Breast epithelium (tissue), 4 donors: ENCODE results near the gene LAMB4. TPM values are rescaled to one million over a fixed set of nuclear protein-coding genes. Genes with fewer than 3 reads are reported as not detected.

Source experiments
- DNase-seq, 2 donors: peaks; one replicate each; pipeline ENCODE4 v3.0.0-alpha.2; 2019; ENCODE audit warnings: low spot score in 2 of 2
- H3K27ac ChIP-seq, 2 donors: fragments of 200-600 bp; sonication (generic) in 1 of 2; one replicate each; pipeline ENCODE4 v1.5.1; 2016 to 2019; ENCODE audit warnings: mild to moderate bottlenecking in 1 of 2
- H3K27me3 ChIP-seq, 2 donors: fragments of 200-600 bp; sonication (generic) in 1 of 2; one replicate each; pipeline versions ENCODE4 v1.5.1 to v1.6.0; 2017 to 2019; ENCODE audit warnings: control low read depth in 1 of 2, mild to moderate bottlenecking in 1 of 2
- H3K36me3 ChIP-seq: fragments of 200-600 bp; one replicate; pipeline ENCODE4 v1.5.1; 2019
- H3K4me1 ChIP-seq, 2 donors: fragments of 200-600 bp; sonication (generic); one replicate each; pipeline ENCODE4 v1.5.1; 2016 to 2019; ENCODE audit warnings: control low read depth in 1 of 2
- H3K4me3 ChIP-seq, 3 donors: fragments of 200-600 bp; sonication (generic); 1 replicate in 2 of 3; 2 replicates in 1 of 3; pipeline ENCODE4 v1.5.1; 2016 to 2019; ENCODE audit warnings: mild to moderate bottlenecking in 3 of 3, moderate library complexity in 2 of 3
- H3K9me3 ChIP-seq, 2 donors: fragments of 200-600 bp; sonication (generic) in 1 of 2; one replicate each; pipeline ENCODE4 v1.5.1; 2016 to 2019; ENCODE audit warnings: control low read depth in 1 of 2
- POLR2A ChIP-seq: fragments of 450-650 bp; IDR thresholded peaks from one replicate; pipeline ENCODE4 v1.6.1; 2016; ENCODE audit warnings: antibody characterized with exemption, mild to moderate bottlenecking, moderate library complexity
- POLR2AphosphoS5 ChIP-seq, 3 donors: sonication (generic); formaldehyde crosslinking; IDR thresholded peaks; one replicate each; pipeline ENCODE4 v1.6.1; 2017; ENCODE audit warnings: antibody characterized with exemption in 3 of 3
- intact Hi-C: fragments of 100-400 bp; cut with DNase I; formaldehyde crosslinking; loops from one replicate; pipeline ENCODE4 v1.15.1; 2023; ENCODE audit warnings: low total_unique reads
- total RNA-seq, 3 donors: library from RNA; depleted of rRNA; stranded (reverse); fragments of >200 nt; gene quantifications; one replicate each; pipeline ENCODE4 v1.1.0, GENCODE V29; 2016
- TF ChIP-seq, protein P1 (sequence below), 3 donors: fragments of 450-650 bp; IDR thresholded peaks; one replicate each; pipeline ENCODE4 v1.5.1; 2016 to 2017; ENCODE audit warnings: antibody characterized with exemption in 3 of 3, mild to moderate bottlenecking in 3 of 3, moderate library complexity in 3 of 3

LAMB4 gene
- total RNA-seq, 3 donors from 2014 or later: 0.29 to 0.98 (median 0.48) TPM

DNA sequence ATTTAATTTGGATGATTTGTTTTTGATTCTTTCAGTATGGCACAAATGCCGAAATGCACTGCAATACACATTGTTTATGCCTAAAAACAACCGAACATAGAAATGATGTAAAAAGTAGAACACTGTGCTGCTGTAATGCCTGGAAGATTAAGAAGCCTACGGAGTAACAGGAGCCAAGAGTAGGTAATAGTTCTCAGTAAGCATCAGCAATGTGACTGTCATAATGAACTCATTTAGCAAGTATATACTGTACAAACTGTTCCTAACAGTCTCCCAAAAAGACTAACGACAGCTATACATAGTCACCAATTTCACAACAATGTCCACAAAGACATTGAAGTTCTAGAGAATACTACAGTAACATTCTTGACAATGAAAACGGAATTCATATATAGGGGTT is 19.0 kb upstream of the LAMB4 start:
- intact Hi-C loops: no loop called here
- no peaks in the 10 kb centered on the region for H3K36me3 ChIP-seq
- no peak for DNase-seq
- H3K27ac ChIP-seq: no peak overlapping the region
- H3K27me3 ChIP-seq: no peaks in the 10 kb centered on the region
- H3K4me3 ChIP-seq: no peak overlapping the region
- H3K9me3 ChIP-seq: no peaks in the 10 kb centered on the region
- H3K4me1 ChIP-seq: no peaks in the 10 kb centered on the region
- no peak for TF ChIP-seq POLR2AphosphoS5 (IDR thresholded peaks at IDR 0.05)
- TF ChIP-seq POLR2A: no peak
- TF ChIP-seq, protein P1, sequence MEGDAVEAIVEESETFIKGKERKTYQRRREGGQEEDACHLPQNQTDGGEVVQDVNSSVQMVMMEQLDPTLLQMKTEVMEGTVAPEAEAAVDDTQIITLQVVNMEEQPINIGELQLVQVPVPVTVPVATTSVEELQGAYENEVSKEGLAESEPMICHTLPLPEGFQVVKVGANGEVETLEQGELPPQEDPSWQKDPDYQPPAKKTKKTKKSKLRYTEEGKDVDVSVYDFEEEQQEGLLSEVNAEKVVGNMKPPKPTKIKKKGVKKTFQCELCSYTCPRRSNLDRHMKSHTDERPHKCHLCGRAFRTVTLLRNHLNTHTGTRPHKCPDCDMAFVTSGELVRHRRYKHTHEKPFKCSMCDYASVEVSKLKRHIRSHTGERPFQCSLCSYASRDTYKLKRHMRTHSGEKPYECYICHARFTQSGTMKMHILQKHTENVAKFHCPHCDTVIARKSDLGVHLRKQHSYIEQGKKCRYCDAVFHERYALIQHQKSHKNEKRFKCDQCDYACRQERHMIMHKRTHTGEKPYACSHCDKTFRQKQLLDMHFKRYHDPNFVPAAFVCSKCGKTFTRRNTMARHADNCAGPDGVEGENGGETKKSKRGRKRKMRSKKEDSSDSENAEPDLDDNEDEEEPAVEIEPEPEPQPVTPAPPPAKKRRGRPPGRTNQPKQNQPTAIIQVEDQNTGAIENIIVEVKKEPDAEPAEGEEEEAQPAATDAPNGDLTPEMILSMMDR (IDR thresholded peaks at IDR 0.05): no peak

DNA sequence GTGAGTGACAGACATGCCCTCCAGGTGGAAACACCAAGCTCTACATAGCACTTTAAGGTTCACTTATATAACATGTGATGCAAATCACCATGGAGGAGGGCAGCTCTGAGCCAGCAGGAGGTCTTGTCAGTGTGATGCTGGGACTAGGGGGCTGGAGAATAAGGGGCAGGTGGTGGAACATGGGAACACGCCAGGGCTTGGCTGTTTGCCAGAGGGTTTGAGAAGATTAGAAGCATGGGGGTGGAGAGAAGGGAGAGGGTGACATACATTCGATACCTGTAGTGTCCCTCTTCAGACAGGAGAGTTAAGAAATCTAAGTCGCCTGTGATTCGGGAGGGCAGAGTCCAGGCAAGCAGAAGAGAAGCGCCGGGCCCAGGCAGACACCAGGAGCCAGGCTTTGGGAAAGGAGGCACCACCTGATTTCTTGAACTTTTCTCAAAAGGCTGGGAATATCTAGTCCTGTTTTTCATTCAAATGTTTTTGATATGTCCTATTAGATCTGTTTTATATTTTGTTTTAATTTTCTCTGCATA is 16.9 kb upstream of the LAMB4 start:
- DNase-seq: no peak
- Histone ChIP-seq H3K36me3 (no peaks in the 10 kb centered on the region), H3K9me3 (no peaks in the 10 kb centered on the region), H3K4me1 (no peaks in the 10 kb centered on the region), H3K27ac (no peak overlapping the region), H3K4me3 (no peak overlapping the region), H3K27me3 (no peaks in the 10 kb centered on the region)
- no peak for TF ChIP-seq POLR2AphosphoS5 (IDR thresholded peaks at IDR 0.05)
- TF ChIP-seq, protein P1 (IDR thresholded peaks at IDR 0.05): no peak
- TF ChIP-seq POLR2A: no peak
- intact Hi-C loops: no loop called here

DNA sequence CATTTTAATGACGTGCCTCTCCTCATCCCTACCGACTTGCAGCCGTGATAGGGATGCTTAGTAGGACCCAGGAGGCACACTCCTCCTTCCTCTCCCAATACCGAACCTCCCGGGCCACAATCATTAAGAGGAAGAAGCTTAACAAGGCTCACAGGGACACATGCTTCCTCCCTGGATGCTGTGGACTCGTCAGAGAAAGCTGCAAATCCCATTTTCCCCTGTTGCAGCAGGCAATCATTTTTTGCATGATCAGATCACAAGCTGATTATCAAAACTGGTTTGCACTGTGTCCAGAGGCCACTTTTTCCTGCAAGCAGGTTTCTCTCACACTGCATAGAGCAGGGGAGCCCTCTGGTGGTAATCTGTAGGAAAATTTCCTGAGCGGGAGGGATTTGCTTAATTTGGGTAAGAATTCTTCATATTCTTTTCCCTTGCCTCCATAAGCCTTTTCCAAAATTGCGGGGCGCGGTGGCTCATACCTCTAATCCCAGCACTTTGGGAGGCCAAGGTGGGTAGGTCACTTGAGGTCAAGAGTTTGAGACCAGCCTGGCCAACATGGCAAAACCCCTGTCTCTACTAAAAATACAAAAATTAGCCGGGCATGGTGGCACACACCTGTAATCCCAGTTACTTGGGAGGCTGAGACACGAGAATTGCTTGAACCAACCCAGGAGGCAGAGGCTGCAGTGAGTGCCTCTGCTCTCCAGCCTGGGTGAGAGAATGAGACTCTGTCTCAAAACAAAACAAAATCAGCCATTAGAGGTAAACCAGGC is 16.1 kb upstream of the LAMB4 start:
- no peak overlapping the region for H3K27ac ChIP-seq
- H3K27me3 ChIP-seq: no peaks in the 10 kb centered on the region
- no peak for TF ChIP-seq POLR2A
- TF ChIP-seq, protein P1 (IDR thresholded peaks at IDR 0.05): peak; percentile 76 to 90 (median 78)
- peak overlapping the region in 2 of 3 donors; percentile 20 to 47 for H3K4me3 ChIP-seq
- no peaks in the 10 kb centered on the region for H3K36me3 ChIP-seq
- no peaks in the 10 kb centered on the region for H3K4me1 ChIP-seq
- intact Hi-C loops: no loop called here
- no peaks in the 10 kb centered on the region for H3K9me3 ChIP-seq
- DNase-seq: peak in 1 of 2 donors; percentile 43

DNA sequence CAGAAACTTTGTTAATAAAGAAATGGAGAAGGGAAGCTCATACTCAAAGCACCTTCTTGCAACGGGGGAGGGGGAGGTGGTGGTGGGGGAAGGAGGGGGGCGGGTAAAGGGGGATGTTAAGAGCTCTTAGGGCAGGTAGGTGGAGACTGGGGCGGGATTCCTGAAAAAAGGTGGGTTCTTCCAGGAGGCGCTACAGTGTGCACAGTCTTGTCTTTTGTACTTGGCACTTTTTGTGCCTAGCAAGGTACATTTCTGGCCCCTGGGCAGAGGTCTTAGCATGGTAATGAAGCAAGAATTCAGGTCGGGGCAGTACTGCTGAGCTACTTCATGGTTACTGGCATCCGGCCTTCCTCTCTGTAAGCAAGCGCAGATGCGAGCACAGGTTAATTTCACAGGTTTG is 15.2 kb upstream of the LAMB4 start:
- Histone ChIP-seq H3K27me3 (no peaks in the 10 kb centered on the region), H3K4me1 (no peaks in the 10 kb centered on the region), H3K9me3 (no peaks in the 10 kb centered on the region), H3K27ac (no peak overlapping the region), H3K4me3 (no peak overlapping the region), H3K36me3 (no peaks in the 10 kb centered on the region)
- TF ChIP-seq, protein P1 (IDR thresholded peaks at IDR 0.05): no peak
- TF ChIP-seq POLR2A: no peak
- TF ChIP-seq POLR2AphosphoS5 (IDR thresholded peaks at IDR 0.05): no peak
- no peak for DNase-seq
- intact Hi-C loops: no loop called here

DNA sequence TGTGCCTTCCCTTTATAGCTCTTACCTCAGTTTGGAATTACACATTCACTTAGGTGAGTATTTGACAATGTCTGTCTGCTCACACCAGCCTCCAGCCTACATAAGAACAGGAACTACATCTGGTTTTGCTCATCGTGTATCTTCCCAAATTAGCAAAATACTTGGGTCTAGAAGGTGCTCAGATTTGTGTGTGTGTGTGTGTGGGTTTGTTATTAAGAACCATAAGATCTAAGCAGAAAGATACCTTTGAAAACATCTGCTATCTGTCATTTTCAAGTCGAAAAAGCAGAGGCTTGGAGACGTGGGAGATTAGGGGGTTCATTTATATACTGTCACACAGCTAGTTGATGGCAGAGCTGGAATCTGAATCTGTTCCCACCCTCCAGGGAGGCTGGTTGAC is 14.8 kb upstream of the LAMB4 start:
- intact Hi-C loops: no loop called here
- H3K9me3 ChIP-seq: no peaks in the 10 kb centered on the region
- no peaks in the 10 kb centered on the region for H3K36me3 ChIP-seq
- no peak for DNase-seq
- no peak overlapping the region for H3K4me3 ChIP-seq
- no peaks in the 10 kb centered on the region for H3K27me3 ChIP-seq
- H3K4me1 ChIP-seq: no peaks in the 10 kb centered on the region
- H3K27ac ChIP-seq: no peak overlapping the region
- TF ChIP-seq POLR2AphosphoS5 (IDR thresholded peaks at IDR 0.05) (no peak), POLR2A (no peak)
- TF ChIP-seq, protein P1 (IDR thresholded peaks at IDR 0.05): no peak
